Putamen (tissue), 1 donor: ENCODE results near the gene NUMB.

ENCODE experiments used
- DNase-seq: peaks from one replicate; pipeline ENCODE4 v3.0.0-alpha.2; 2016; ENCODE audit warnings: low spot score

NUMB gene

GRCh38 chr14:73261075-73261474, 197.3 kb downstream of the NUMB start:
- DNase-seq: no peak

GRCh38 chr14:73260574-73260973, 197.8 kb downstream of the NUMB start:
- no peak for DNase-seq

GRCh38 chr14:73259837-73260236, 198.5 kb downstream of the NUMB start:
- no peak for DNase-seq

DNA sequence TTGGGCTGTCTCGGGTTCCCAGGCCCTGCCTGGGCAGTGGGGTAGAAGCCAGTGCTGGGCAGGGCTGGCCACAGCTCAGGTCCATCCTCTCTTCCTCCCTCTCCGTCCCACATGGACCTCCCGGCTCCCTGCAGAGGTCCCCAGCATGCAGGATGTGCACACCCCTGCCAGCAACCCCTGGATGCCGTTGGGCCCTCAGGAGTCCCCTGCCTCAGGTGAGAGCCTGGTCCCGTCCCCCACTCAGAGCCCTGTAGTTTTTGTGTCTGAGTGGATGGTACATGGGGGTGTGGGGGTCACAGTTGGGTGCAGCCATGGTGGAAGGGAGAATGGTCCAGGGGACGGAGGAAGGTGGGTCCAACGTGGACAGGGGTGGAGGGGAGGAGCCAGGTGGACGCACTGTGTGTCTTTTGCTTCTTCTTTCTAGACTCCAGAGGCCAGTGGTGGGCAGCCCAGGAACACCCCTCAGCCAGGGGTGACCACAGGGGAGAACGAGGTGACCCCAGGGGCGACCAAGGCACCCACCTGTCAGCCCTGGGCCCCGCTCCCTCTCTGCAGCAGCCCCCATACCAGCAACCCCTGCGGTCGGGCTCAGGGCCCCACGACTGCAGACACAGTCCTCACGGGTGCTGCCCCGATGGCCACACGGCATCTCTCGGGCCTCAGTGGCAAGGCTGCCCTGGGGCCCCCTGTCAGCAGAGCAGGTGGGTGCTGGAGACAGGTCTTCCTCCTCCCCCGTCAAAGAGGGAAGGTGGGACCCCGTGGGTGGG, 199.3 kb downstream of the NUMB start:
- DNase-seq: no peak

DNA sequence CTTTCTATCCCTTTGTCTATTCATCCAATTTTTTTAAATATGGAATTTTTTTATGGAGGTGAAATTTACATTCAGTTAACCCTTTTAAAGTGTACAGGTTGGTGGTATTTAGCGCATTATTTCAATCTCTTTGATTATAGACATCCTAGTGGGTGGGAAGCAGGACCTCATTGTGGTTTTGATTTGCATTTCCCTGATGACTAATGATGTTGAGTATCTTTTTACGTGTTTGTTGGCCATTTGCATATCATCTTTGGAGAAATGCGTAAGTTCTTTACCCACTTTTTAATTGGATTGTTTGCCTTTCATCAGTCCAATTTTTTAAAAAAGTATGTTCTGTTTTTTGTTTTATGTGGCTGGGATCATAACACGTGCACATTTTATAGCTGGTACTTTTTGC, 200.3 kb downstream of the NUMB start:
- DNase-seq: no peak

GRCh38 chr14:73255693-73256225, 202.6 kb downstream of the NUMB start:
- DNase-seq: no peak

DNA sequence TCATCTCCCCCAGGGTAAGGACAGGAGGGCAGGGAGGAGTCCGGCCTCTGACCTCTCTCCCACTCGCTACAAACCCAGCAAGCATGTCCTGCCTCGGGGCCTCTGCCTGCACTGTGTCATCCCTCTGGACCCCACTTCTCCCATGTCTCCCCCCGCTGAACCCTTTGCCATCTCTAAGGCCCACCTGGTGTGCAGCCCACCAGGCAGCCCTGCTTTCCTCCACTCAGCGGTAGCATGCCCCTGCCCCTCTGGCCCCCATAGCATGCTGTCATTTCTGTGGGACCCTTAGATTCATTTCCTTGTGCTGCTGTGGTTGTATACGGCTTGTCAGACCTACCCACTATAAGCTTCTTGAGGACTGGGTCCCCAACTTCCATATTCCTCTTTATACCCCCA, 203.3 kb downstream of the NUMB start:
- DNase-seq: no peak

GRCh38 chr14:73254247-73255004, 203.9 kb downstream of the NUMB start:
- DNase-seq: no peak

GRCh38 chr14:73253721-73254120, 204.6 kb downstream of the NUMB start:
- no peak for DNase-seq

- no peak for DNase-seq
Observed at GRCh38 chr14:73253323-73253610, 205.1 kb downstream of the NUMB start.

- no peak for DNase-seq
Observed at GRCh38 chr14:73252491-73253322, 205.6 kb downstream of the NUMB start.

- no peak for DNase-seq
Observed at GRCh38 chr14:73251516-73252215, 206.7 kb downstream of the NUMB start.

DNA sequence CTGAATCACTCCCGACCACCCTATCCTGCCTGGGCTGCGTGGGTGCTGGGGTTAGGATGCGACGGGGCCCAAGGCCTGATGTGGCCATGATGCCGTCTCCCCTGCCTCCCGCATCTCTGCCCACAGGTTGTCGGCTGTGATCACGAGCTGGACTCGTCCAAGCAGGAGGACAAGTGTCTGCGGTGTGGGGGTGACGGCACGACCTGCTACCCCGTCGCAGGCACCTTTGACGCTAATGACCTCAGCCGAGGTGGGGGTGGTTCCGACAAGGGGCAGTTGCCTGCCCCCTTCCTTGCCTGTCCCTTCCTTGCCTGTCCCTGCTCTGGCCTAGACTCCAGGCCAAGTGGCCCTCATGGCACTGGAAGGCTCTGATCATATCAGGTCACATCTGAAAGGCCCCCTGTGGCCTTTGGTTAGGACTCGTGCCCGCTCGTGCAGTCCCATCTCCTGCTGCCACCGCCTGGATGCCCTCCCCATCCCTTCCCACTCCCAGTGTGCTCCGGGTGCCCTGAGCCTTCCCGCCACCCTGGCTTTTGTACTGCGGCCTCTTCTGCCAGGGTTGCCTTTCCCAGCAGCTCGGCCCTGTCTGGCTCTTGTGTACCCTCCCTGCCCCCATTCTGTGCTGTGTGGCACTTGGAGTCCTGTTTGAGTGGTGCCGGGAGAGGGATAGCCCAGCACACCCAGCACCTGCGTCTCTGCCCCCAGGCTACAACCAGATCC, 207.4 kb downstream of the NUMB start:
- DNase-seq: no peak

- no peak for DNase-seq
Observed at GRCh38 chr14:73250317-73250713, 208.0 kb downstream of the NUMB start.

GRCh38 chr14:73249564-73250316, 208.6 kb downstream of the NUMB start:
- no peak for DNase-seq

GRCh38 chr14:73249108-73249507, 209.2 kb downstream of the NUMB start:
- DNase-seq: no peak

DNA sequence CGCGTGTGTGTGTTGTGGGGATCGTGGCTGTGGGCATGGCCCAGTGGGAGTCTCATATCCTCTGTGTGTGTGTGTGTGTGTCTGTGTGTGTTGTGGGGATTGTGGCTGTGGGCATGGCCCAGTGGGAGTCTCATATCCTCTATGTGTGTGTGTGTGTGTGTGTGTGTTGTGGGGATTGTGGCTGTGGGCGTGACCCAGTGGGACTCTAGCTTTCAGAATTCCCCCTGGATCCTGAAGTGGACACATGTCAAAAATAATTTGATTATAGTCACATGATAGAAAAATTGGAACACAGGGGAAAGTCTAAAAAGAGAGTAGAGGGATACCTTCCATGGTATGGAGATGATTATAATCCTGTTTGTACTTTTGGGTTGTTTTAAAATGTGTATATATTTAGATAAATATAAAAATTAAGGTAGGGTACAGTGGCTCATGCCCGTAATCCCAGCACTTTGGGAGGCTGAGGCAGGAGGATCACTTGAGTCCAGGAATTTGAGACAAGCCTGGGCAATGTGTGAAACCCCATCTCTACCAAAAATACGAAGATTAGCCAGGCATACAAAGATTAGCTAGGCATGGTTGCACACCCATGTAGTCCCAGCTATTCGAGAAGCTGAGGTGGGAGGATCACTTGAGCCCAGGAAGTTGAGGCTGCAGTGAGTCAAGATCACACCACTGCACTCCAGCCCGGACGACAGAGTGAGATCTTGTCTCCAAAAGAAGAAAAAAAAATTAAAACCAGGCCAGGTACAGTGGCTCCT, 210.1 kb downstream of the NUMB start:
- no peak for DNase-seq

DNA sequence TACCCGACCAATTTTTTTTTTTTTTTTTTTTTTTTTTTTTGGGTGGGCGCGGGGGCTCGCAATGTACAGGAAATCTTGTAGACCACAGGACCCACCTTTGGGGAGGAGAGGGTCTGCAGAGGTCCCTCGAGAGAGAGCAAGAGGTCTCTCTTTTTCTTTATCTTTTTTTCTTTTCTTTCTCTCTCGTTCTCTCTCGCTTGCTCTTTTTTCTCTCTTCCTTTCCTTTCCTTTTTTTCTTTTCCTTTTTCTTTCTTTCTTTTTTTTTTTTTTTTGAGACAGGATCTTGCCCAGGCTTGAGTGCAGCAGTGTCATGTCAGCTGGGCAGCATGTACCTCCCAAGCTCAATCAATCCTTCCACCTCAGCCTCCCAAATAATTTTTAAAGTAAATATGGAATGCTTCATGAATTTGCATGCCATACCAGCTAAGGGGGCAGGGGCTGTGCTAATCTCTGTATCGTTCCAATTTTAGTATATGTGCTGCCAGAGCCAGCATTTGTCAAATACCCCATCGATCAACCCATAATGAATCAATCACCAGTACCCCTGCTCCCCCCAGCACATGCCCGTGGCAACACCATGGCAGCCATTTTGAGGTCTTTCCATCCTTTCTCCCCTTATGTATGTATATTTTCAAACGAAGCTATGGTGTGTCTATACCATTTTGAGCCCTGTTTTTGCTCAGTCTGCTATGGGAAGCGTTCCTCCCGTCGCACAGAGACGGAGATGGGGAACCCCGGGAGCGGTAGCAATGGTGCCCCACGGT, 211.8 kb downstream of the NUMB start:
- no peak for DNase-seq
